OCI-LY3 (cell line): ENCODE measurements around the gene ZEB2.

ENCODE experiments used
- CTCF ChIP-seq: fragments of 200-600, 300-600 bp; sonication (generic); IDR thresholded peaks from 2 replicates; pipeline ENCODE4 v1.5.1; 2014; ENCODE audit warnings: antibody characterized with exemption, low read length, low read depth
- EZH2phosphoT487 ChIP-seq: fragments of 200-600 bp; shearing (Covaris generic); IDR thresholded peaks from 2 replicates; pipeline ENCODE4 v1.6.1; 2018; ENCODE audit warnings: antibody characterized with exemption, mixed run types, low read depth

DNA sequence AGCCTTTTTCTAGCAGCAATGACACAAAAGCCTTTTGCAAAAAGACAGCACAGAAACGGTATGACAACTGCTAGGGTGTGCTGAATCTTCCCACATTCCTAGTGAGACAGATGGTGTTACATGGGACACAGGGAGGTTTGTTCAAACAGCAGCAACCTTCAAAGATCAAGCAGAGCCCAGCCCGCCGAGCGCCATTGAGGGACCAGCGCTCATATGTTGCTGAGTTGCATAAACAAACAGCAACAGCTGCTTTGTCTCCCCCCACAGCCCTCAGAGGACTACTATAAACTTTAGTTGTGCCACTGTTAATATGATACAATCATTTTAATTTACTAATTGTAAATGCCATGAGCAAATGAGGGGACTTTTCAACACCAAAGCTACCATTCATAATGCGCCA lies 117.7 kb downstream of the ZEB2 start:
- no peak for TF ChIP-seq CTCF
- TF ChIP-seq EZH2phosphoT487: no peak
